PFSK-1 (cell line): ENCODE measurements around the gene MAML2.

Experiments used
- FOXP2 ChIP-seq: optimal IDR thresholded peaks from 2 replicates; pipeline ENCODE3; 2011; ENCODE audit warnings: borderline replicate concordance, control low read depth, inconsistent platforms; ENCODE audit not compliant: insufficient read depth; ENCODE audit errors: extremely low read length, extremely low read depth
- POLR2AphosphoS5 ChIP-seq: IDR thresholded peaks from 2 replicates; pipeline ENCODE4 v1.6.1; 2012; ENCODE audit warnings: low read depth, mild to moderate bottlenecking, control low read depth, low read length, moderate library complexity
- REST ChIP-seq, 2 experiments: IDR thresholded peaks; 2 replicates each; pipeline versions ENCODE4 v1.6.1 to v1.8.0; 2011 to 2012; ENCODE audit warnings: low read depth in 2 of 2, low read length in 2 of 2, control low read depth in 1 of 2, inconsistent platforms in 1 of 2, mild to moderate bottlenecking in 1 of 2, moderate library complexity in 1 of 2; ENCODE audit not compliant: insufficient read depth in 1 of 2
- SIN3A ChIP-seq: IDR thresholded peaks from 2 replicates; pipeline ENCODE4 v1.6.1; 2012; ENCODE audit warnings: mild to moderate bottlenecking, low read length, moderate library complexity, borderline replicate concordance; ENCODE audit not compliant: insufficient read depth
- TAF1 ChIP-seq: IDR thresholded peaks from 2 replicates; pipeline ENCODE4 v1.6.1; 2012; ENCODE audit warnings: low read length, control low read depth, borderline replicate concordance; ENCODE audit not compliant: insufficient read depth

Gene MAML2

GRCh38 chr11:96188243-96189006 is 154.6 kb downstream of the MAML2 start:
- TF ChIP-seq SIN3A, result no peak
- no peak for TF ChIP-seq TAF1
- TF ChIP-seq REST (IDR thresholded peaks at IDR 0.05; ENCODE audit: insufficient read depth in 1 of 2, low read depth in 2 of 2, low read length in 2 of 2), result no peak
- TF ChIP-seq POLR2AphosphoS5, result no peak
- no peak for TF ChIP-seq FOXP2

- no peak for TF ChIP-seq FOXP2
- no peak for TF ChIP-seq POLR2AphosphoS5
- no peak for TF ChIP-seq SIN3A
- no peak for TF ChIP-seq TAF1
- no peak for TF ChIP-seq REST (IDR thresholded peaks at IDR 0.05; ENCODE audit: insufficient read depth in 1 of 2, low read depth in 2 of 2, low read length in 2 of 2)
Measured at GRCh38 chr11:96187822-96188221, 155.2 kb downstream of the MAML2 start.

GRCh38 chr11:96186806-96187205 is 156.2 kb downstream of the MAML2 start:
- no peak for TF ChIP-seq TAF1
- no peak for TF ChIP-seq SIN3A
- TF ChIP-seq POLR2AphosphoS5, result no peak
- TF ChIP-seq FOXP2, result no peak
- TF ChIP-seq REST (IDR thresholded peaks at IDR 0.05; ENCODE audit: insufficient read depth in 1 of 2, low read depth in 2 of 2, low read length in 2 of 2), result no peak

GRCh38 chr11:96185220-96185768 is 157.7 kb downstream of the MAML2 start:
- TF ChIP-seq SIN3A, result no peak
- no peak for TF ChIP-seq POLR2AphosphoS5
- no peak for TF ChIP-seq FOXP2
- no peak for TF ChIP-seq TAF1
- TF ChIP-seq REST (IDR thresholded peaks at IDR 0.05; ENCODE audit: insufficient read depth in 1 of 2, low read depth in 2 of 2, low read length in 2 of 2), result no peak
